Osteocyte (in vitro differentiated cells): Measurements from ENCODE around the gene EIF1AD. TPM values are rescaled to one million over a fixed set of nuclear protein-coding genes. Genes with fewer than 3 reads are reported as not detected.

Experiments used
- DNase-seq: peaks from one replicate; pipeline ENCODE4 v3.0.0; 2021; ENCODE audit warnings: mixed read lengths; ENCODE audit not compliant: unreplicated experiment; ENCODE audit errors: extremely low spot score
- H3K27ac Mint-ChIP-seq: one replicate; pipeline ENCODE4 v1.8.0; 2021; ENCODE audit warnings: mild to moderate bottlenecking, mixed read lengths; ENCODE audit not compliant: unreplicated experiment
- H3K27me3 Mint-ChIP-seq: one replicate; pipeline ENCODE4 v1.8.0; 2021; ENCODE audit warnings: mixed read lengths; ENCODE audit not compliant: unreplicated experiment
- H3K36me3 Mint-ChIP-seq: one replicate; pipeline ENCODE4 v1.8.0; 2021; ENCODE audit warnings: mixed read lengths; ENCODE audit not compliant: unreplicated experiment
- H3K4me1 Mint-ChIP-seq: one replicate; pipeline ENCODE4 v1.8.0; 2021; ENCODE audit warnings: mixed read lengths; ENCODE audit not compliant: unreplicated experiment
- H3K4me3 Mint-ChIP-seq: one replicate; pipeline ENCODE4 v1.8.0; 2021; ENCODE audit warnings: mild to moderate bottlenecking, moderate library complexity, mixed read lengths; ENCODE audit not compliant: unreplicated experiment
- H3K9me3 Mint-ChIP-seq: one replicate; pipeline ENCODE4 v1.8.0; 2021; ENCODE audit warnings: mixed read lengths; ENCODE audit not compliant: unreplicated experiment
- total RNA-seq: library from RNA; stranded (reverse); gene quantifications from 2 replicates; pipeline ENCODE4 v1.2.1, GENCODE V29; 2021
- TF ChIP-seq, protein P1 (sequence below): fragments of 200-600 bp; sonication (generic); IDR thresholded peaks from 2 replicates; pipeline ENCODE4 v1.5.0; 2021; ENCODE audit warnings: antibody characterized with exemption, mild to moderate bottlenecking, moderate library complexity

The EIF1AD gene
- total RNA-seq, 1 donor from 2014 or later: 34.6 TPM

DNA sequence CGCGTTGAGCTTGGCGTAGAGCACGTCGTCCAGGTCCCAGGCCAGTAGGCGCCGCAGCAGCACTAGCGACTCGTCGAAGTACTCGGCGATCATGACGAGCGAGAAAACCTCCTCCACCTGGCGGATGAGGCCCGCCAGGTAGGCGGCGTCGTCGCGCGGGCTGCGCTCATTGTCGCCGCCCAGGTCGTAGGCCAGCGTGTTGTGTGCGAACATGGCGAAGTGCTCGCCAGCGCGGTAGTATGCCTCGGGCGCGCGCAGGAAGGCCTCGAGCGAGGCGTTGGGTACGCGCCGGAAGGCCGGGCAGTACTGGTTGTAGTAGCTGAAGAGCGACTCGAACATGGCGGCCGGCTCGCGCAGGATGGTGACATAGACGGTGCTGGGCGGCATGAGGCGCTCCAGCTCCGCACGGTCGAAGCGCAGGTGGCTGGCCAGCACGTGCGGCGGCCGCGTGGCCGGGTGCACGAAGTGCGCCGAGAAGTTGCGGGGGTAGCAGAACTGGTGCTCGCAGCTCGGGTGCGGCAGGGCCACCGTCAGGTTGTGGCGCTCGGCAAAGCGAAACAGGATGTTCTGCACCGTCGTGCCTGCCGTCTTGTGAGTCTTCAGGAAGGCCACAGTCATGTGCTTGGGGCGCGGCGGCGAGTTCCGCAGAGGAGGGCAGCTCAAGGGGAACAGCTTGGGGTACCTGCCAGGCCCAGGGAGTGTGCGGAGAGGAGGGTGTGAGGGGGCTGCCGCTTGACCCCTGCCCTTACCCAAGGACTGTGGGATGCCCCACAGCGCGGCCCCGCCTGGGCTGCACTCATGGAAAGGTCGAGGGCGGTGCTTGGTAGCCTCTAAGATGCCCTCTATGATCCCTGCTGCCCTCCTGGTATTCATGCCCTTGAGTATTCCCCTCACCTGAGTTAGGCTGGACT is 41.3 kb upstream of the EIF1AD start:
- Mint-ChIP-seq H3K4me1 (peaks cover 13% of the 10 kb centered on the region), H3K27ac (no peak overlapping the region), H3K4me3 (no peak overlapping the region), H3K9me3 (no peaks in the 10 kb centered on the region), H3K27me3 (no peaks in the 10 kb centered on the region), H3K36me3 (no peaks in the 10 kb centered on the region)
- DNase-seq: no peak
- TF ChIP-seq, protein P1, sequence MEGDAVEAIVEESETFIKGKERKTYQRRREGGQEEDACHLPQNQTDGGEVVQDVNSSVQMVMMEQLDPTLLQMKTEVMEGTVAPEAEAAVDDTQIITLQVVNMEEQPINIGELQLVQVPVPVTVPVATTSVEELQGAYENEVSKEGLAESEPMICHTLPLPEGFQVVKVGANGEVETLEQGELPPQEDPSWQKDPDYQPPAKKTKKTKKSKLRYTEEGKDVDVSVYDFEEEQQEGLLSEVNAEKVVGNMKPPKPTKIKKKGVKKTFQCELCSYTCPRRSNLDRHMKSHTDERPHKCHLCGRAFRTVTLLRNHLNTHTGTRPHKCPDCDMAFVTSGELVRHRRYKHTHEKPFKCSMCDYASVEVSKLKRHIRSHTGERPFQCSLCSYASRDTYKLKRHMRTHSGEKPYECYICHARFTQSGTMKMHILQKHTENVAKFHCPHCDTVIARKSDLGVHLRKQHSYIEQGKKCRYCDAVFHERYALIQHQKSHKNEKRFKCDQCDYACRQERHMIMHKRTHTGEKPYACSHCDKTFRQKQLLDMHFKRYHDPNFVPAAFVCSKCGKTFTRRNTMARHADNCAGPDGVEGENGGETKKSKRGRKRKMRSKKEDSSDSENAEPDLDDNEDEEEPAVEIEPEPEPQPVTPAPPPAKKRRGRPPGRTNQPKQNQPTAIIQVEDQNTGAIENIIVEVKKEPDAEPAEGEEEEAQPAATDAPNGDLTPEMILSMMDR: no peak

- no peak overlapping the region for H3K4me3 Mint-ChIP-seq
- TF ChIP-seq, protein P1: no peak
- no peaks in the 10 kb centered on the region for H3K27me3 Mint-ChIP-seq
Measured at GRCh38 chr11:66042227-66042995, 40.5 kb upstream of the EIF1AD start.

GRCh38 chr11:66039765-66040164 is 37.8 kb upstream of the EIF1AD start:
- H3K4me3 Mint-ChIP-seq: no peak overlapping the region
- no peak overlapping the region for H3K27ac Mint-ChIP-seq
- H3K36me3 Mint-ChIP-seq: no peaks in the 10 kb centered on the region
- DNase-seq: no peak
- TF ChIP-seq, protein P1: no peak
- no peaks in the 10 kb centered on the region for H3K4me1 Mint-ChIP-seq
- H3K9me3 Mint-ChIP-seq: no peaks in the 10 kb centered on the region
- H3K27me3 Mint-ChIP-seq: peaks cover 2% of the 10 kb centered on the region

More at GRCh38 chr11:66042227-66042995, 40.5 kb upstream of the EIF1AD start:
- H3K36me3 Mint-ChIP-seq: no peaks in the 10 kb centered on the region
- H3K27ac Mint-ChIP-seq: no peak overlapping the region
- no peaks in the 10 kb centered on the region for H3K9me3 Mint-ChIP-seq
- peaks cover 6% of the 10 kb centered on the region for H3K4me1 Mint-ChIP-seq
- DNase-seq: no peak

DNA sequence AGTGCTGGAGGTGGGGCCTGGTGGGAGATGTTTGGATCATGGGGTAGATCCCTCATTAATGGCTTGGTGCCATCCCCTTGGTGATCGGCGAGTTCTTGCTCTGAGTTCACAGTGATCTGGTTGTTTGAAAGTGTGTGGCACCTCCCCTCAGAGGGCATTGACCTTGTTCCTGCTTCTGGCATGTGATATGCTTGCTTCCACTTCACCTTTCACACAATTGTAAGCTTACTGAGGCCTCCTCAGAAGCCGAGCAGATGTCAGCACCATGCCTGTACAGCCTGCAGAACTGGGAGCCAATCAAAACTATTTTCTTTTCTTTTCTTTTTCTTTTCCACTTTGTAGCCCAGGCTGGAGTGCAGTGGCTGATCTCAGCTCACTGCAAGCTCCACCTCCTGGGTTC is 35.4 kb upstream of the EIF1AD start:
- DNase-seq: no peak

More for the DNA sequence above, 35.4 kb upstream of the EIF1AD start:
- no peaks in the 10 kb centered on the region for H3K9me3 Mint-ChIP-seq
- TF ChIP-seq, protein P1: no peak
- H3K27ac Mint-ChIP-seq: no peak overlapping the region
- H3K36me3 Mint-ChIP-seq: no peaks in the 10 kb centered on the region
- H3K4me3 Mint-ChIP-seq: no peak overlapping the region
- H3K27me3 Mint-ChIP-seq: peaks cover 3% of the 10 kb centered on the region
- no peaks in the 10 kb centered on the region for H3K4me1 Mint-ChIP-seq
